BJ (cell line): ENCODE data around the gene FOLH1. TPM values are rescaled to one million over a fixed set of nuclear protein-coding genes. Genes with fewer than 3 reads are reported as not detected.
"Not testable (repeated sequence)": the region's sequence is repeated elsewhere in the genome, so short reads cannot be mapped to it uniquely, and the experiment has no call there.

Experiments
- CTCF ChIA-PET: fragments of 350-600 bp; formaldehyde crosslinking; extraction: SDS; loops from one replicate; lab custom pipeline; 2021; ENCODE audit warnings: antibody characterized with exemption, inconsistent platforms; lab: Yijun Ruan, JAX
- POLR2A ChIA-PET: fragments of 300-600 bp; sonication (Branson Sonifier 250); formaldehyde crosslinking; extraction: SDS; loops from one replicate; lab custom pipeline; 2021; ENCODE audit warnings: antibody characterized with exemption; lab: Charles Lee
- DNase-seq: peaks from one replicate; pipeline ENCODE4 v3.0.0-alpha.2; 2011; ENCODE audit warnings: low read depth
- H3K27me3 ChIP-seq: 2 replicates; pipeline ENCODE4 v1.6.0; 2011; ENCODE audit warnings: low read length; ENCODE audit not compliant: control insufficient read depth, insufficient read depth
- H3K36me3 ChIP-seq: 2 replicates; pipeline ENCODE4 v1.5.1; 2011; ENCODE audit warnings: low read length; ENCODE audit not compliant: control insufficient read depth, insufficient read depth
- H3K4me3 ChIP-seq: 2 replicates; pipeline ENCODE4 v1.5.1; 2011; ENCODE audit warnings: low read depth, mild to moderate bottlenecking, control low read depth, low read length
- CTCF ChIP-seq: IDR thresholded peaks from 2 replicates; pipeline ENCODE4 v1.5.1; 2011; ENCODE audit warnings: low read depth, mild to moderate bottlenecking, control low read depth, inconsistent platforms, low read length, moderate library complexity; ENCODE audit not compliant: insufficient read depth
- polyA plus RNA-seq: library from polyadenylated mRNA; depleted of rRNA; stranded (reverse); fragments of >200 nt; gene quantifications from 2 replicates; pipeline ENCODE4 v1.2.3, GENCODE V29; 2011

FOLH1 gene
- polyA plus RNA-seq, 1 experiment, result not detected

GRCh38 chr11:49221112-49221511, 12.7 kb upstream of the FOLH1 start:
- ChIA-PET CTCF (no interaction called here), POLR2A (no interaction called here)
- H3K36me3 ChIP-seq, result no peaks in the 10 kb centered on the region
- TF ChIP-seq CTCF, result no peak
- DNase-seq, result no peak
- H3K27me3 ChIP-seq, result no peaks in the 10 kb centered on the region
- no peak overlapping the region for H3K4me3 ChIP-seq

GRCh38 chr11:49213026-49213560, 4.7 kb upstream of the FOLH1 start:
- no peaks in the 10 kb centered on the region for H3K27me3 ChIP-seq
- no peaks in the 10 kb centered on the region for H3K36me3 ChIP-seq
- no peak for DNase-seq
- no peak for TF ChIP-seq CTCF
- CTCF ChIA-PET, result no interaction called here
- POLR2A ChIA-PET, result no interaction called here
- no peak overlapping the region for H3K4me3 ChIP-seq

- H3K4me3 ChIP-seq, H3K27me3 ChIP-seq, H3K36me3 ChIP-seq, DNase-seq, POLR2A ChIA-PET, CTCF ChIA-PET: not testable (repeated sequence)
These were observed 1.4 kb downstream of the FOLH1 start for GRCh38 chr11:49206999-49207398.

GRCh38 chr11:49202287-49202976, 6.0 kb downstream of the FOLH1 start:
- Histone ChIP-seq H3K36me3 (no peaks in the 10 kb centered on the region), H3K27me3 (no peaks in the 10 kb centered on the region), H3K4me3 (no peak overlapping the region)
- TF ChIP-seq CTCF, result no peak
- DNase-seq, result no peak
- POLR2A ChIA-PET, result no interaction called here
- CTCF ChIA-PET, result no interaction called here

- H3K4me3 ChIP-seq, H3K27me3 ChIP-seq, CTCF ChIA-PET, H3K36me3 ChIP-seq, POLR2A ChIA-PET, DNase-seq: not testable (repeated sequence)
These were observed 11.6 kb downstream of the FOLH1 start for GRCh38 chr11:49196775-49197174.

- CTCF ChIA-PET, H3K27me3 ChIP-seq, DNase-seq, H3K4me3 ChIP-seq, H3K36me3 ChIP-seq, POLR2A ChIA-PET: not testable (repeated sequence)
These were observed 12.4 kb downstream of the FOLH1 start for GRCh38 chr11:49196002-49196401.

- H3K27me3 ChIP-seq, DNase-seq, POLR2A ChIA-PET, CTCF ChIA-PET, H3K4me3 ChIP-seq, H3K36me3 ChIP-seq: not testable (repeated sequence)
These were observed 18.1 kb downstream of the FOLH1 start for GRCh38 chr11:49190287-49190686.

- DNase-seq, H3K36me3 ChIP-seq, H3K27me3 ChIP-seq, POLR2A ChIA-PET, CTCF ChIA-PET, H3K4me3 ChIP-seq: not testable (repeated sequence)
These were observed 22.2 kb downstream of the FOLH1 start for GRCh38 chr11:49186225-49186624.

GRCh38 chr11:49185597-49185996, 22.8 kb downstream of the FOLH1 start:
- H3K27me3 ChIP-seq, POLR2A ChIA-PET, H3K4me3 ChIP-seq, H3K36me3 ChIP-seq, CTCF ChIA-PET, DNase-seq: not testable (repeated sequence)

- H3K36me3 ChIP-seq, POLR2A ChIA-PET, CTCF ChIA-PET, H3K27me3 ChIP-seq, H3K4me3 ChIP-seq, DNase-seq: not testable (repeated sequence)
These were observed 23.6 kb downstream of the FOLH1 start for GRCh38 chr11:49184756-49185155.
